Embryonic facial prominence (tissue), 1 donor: ENCODE results near the gene IL21R.
"Not testable (repeated sequence)": the region's sequence is repeated elsewhere in the genome, so short reads cannot be mapped to it uniquely, and the experiment has no call there.

ENCODE experiments used
- DNase-seq: peaks from one replicate; pipeline ENCODE4 v3.0.0-alpha.2; 2016; ENCODE audit errors: extremely low spot score

The IL21R gene

DNA sequence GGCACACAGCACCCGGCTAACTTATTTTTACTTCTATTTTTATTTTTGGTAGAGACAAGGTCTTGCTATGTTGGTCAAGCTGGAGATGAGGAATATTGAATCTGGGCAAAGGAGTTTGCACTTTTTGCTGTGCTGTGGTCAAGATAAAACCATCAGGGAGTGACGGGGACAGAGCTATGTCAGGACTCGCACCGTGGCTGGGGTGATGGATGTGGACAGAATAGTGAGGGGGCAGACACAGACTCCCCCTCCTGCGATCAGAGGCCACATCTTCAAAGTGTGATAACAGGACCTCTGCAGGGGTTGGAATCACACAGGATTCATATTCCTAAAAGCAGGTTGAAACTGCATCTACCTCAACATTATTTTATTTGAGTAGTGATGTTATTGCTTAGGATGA is 25.6 kb downstream of the IL21R start:
- DNase-seq, result no peak

DNA sequence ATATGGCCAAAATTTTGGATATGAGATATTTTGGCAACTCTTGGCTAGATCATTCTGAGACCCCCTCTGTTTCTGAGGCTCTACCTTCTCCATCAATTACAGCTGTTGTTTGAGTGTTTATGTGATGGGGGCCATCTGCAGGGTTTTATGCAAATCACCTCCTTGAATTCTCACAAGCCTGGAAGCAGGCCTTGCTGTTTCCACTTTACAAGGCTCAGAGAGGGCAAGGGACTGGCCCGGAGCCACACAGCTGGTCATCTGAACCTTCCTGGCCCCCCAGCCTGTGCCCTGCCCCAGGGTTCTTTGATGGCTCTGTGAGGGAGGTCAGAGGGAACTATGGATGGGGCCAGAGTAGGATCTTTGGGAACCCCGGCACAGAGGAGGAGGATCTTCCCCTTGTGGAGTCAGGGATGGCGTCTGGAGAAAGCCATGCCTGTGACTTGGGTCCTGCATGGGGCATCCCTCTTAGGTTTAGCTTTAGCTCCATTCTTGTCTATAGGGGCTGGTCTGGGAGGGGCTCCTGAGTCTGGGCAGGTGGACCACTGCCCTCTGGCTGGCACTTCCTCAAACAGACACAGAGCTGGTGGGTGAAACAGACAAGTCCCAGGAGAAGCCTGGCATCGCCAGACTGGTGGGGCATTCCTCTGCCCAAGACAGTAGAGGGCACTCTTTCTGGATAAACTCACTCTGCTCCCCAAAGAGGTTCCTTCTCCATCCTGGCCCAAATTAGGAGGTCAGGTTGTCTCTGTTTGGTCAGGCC is 26.2 kb downstream of the IL21R start:
- DNase-seq, result no peak

DNA sequence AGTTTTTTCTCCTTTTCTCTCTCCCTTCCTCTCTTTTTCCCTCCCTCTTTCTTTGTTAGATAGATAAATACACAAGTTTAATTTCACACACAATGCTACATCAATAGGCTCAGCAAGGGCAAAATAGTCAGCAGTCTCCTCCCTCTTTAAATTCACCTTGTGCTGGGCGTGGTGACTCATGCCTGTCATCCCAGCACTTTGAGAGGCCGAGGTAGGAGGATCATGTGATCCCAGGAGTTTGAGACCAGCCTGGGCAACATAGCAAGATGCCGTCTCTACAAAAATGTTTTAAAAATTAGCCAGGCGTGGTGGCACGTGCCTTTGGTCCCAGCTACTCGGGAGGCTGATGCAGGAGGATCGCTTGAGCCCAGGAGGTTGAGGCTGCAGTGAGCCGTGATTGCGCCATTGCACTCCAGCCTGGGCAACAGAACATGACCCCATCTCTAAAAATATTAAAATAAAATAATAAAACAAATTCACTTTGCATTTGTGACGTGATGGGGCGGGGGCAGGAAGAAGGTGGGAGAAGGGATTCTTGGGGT is 27.4 kb downstream of the IL21R start:
- DNase-seq, result no peak

DNA sequence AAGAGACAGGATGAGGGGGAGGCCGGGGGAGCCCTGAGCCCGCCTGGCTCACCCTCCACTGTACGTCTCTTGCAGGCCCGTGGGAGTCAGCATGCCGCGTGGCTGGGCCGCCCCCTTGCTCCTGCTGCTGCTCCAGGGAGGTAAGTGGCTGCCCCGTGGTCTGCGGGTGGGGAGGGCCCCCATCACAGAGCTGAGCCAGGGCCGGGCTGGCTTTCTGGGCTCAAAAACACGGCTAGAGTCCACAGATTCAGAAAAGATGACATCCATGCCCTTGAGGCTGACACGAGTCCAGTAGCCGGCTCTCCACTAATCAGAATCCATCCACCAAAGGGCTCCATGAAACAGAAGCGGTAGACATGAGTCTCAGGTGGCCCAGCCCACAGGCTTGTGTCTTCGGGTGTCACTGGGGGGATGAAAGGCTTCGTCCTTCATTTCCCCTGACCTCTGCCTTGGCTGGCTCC is 28.0 kb downstream of the IL21R start:
- DNase-seq, result no peak

- DNase-seq, result no peak
Observed at GRCh38 chr16:27430512-27430911, 28.5 kb downstream of the IL21R start.

- no peak for DNase-seq
Observed at GRCh38 chr16:27430923-27431484, 29.0 kb downstream of the IL21R start.

DNA sequence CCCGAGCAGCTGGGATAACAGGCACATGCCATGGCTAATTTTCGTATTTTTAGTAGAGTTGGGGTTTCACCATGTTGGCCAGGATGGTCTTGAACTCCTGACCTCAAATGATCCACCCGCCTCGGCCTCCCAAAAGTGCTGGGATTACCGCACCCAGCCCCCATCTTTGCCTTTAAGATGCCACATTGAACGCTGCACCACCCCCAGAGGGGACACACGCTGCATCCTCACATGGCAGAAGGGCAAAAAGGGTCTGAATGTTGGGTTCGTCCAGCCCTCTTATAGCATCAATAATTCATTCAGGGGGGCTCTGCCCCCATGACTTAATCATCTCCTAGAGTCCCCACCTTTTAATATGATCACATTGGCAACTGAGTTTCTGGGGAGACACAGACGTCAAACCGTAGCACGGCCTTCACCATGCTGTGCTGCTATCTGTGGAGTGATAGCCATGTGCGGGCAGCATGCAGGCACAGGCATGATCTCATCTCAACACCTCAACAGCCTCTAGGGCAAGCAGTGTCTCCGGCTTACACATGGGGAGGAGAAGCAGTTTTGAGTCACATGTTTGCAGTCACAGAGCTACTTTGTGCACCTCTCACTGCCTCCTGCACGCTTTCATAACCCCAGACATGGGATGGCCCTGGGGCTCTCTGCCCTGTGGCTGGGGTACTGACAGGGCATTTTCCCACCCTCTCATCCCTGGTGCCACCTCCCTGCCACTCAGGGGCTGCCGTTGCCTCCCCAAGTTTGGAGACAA is 30.0 kb downstream of the IL21R start:
- DNase-seq, result no peak

DNA sequence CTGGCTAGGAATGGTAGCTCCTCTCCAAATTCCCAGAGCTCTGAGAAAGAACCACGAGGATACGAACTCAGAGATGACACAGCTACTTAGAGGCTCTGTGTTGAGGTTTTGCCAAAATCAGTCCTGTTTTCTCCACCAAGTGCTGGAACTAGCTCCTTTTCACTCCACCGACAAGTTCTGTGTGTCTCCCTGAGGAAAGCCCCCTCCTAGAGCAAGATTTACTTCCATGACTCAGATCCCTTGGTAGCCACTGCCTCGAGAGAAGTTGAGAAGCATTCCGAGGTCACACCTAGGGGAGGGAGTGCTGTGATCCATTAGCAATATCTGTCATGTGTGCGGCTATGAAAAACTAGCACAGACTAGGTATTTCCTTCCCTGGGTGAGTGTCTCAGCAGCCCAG is 30.6 kb downstream of the IL21R start:
- no peak for DNase-seq

- DNase-seq, result not testable (repeated sequence)
Observed at GRCh38 chr16:27433191-27433590, 31.2 kb downstream of the IL21R start.

GRCh38 chr16:27433636-27434035 is 31.7 kb downstream of the IL21R start:
- DNase-seq, result no peak

GRCh38 chr16:27434141-27435051 is 32.4 kb downstream of the IL21R start:
- no peak for DNase-seq

DNA sequence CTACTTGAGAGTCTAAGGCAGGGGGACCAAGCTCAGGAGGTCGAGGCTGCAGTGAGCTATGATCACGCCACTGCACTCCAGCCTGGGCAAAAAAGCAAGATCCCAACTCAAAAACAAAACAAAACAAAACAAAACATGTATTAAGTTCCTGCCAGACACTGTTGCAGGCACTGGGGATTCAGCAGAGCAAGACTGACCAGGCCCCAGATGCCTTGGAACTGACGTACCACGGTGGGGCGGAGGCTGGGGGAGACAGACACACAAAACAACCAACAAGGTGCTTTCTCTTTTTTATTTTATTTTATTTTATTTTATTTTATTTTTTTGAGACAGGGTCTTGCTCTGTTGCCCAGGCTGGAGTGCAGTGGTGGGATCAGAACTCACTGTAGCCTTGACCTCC is 33.2 kb downstream of the IL21R start:
- DNase-seq, result not testable (repeated sequence)

GRCh38 chr16:27436065-27436464 is 34.1 kb downstream of the IL21R start:
- DNase-seq, result no peak

- DNase-seq, result no peak
Observed at GRCh38 chr16:27436921-27437650, 35.1 kb downstream of the IL21R start.

- no peak for DNase-seq
Observed at GRCh38 chr16:27437946-27438345, 36.0 kb downstream of the IL21R start.

DNA sequence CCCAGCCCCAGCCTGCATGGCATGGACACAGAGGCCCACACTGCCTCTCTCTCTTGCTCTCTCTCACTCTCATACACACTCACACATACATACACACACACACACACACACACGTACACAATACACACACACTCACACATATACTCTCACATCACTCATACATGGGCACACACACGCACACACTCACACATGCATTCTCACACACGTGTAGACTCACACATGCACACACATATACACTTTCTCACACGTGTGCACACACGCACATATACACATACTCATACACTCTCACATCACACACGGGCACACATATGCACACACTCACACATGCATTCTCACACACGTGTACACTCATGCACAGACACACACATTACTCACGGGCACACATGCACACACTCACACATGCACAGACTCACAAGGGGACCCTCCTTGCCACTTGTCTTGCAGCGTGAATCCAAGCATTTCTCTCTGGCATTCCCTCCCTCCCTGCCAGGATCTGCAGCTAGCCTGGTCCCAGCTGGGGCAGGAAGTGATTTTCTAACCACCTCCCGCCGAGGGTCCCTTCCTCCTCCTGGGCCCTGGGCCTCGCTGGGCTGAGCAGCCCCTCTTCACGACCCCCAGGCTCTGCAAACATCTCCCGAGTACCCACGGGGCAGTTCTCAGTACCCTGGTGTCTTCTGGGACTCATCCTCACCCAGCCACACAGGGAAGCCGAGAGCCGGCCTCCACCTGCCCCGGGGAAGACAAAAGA is 37.5 kb downstream of the IL21R start:
- no peak for DNase-seq

DNA sequence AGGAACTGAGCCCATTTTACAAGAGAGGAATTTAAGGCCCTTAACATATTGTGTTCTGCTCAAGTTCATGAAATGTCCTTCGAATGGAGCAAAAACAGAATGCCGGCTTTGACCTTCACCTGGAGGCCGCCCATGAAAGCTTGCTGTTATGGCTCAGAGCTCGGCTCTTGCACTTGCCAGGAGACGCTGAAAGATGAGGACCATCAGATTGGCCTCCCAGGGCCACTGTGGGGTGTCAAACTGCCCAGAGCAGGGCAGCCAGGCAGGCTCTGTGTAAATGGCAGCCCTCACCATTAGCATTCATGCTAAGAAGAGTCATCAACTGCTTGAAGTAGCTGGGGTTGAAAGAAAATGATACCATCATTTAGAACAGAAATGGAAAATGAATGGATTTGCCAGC is 39.3 kb downstream of the IL21R start:
- no peak for DNase-seq

DNA sequence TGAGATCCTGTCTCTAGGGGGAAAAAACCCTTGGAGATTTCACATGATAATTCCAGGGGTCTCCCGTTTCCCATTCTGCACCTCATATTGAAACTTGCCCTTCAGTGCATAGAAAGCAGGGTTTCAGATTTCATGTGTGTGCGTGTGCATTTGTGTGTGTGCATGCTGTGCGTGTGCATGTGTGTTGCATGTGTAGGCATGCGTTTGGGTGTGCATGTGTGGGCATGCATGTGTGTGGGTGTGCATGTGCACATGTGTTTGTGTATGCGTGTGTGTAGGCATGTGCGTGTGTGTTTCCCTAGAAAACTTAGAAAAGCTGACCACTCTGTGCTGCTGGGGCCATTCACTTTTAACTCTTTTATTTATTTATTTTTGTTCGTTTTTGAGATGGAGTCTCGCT is 40.0 kb downstream of the IL21R start:
- DNase-seq, result no peak

DNA sequence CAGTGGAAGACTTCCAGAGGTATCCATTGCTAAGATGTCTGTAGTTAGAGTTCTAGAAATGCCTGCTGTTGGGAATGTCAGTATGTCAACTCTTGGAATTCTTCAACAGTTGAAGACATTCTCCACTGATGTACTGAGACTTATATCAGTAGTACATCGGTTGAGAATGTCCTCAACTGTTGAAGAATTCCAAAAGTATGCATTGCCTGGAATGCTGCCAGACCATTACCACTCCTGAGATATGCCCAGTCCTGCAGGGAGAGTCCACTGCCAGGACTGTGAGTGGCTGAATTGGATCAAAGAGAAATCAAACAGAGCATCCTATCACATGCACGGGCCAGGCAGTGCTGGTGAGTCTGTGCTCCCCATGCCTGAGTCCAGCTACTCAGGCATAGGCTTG is 42.0 kb downstream of the IL21R start:
- no peak for DNase-seq

DNA sequence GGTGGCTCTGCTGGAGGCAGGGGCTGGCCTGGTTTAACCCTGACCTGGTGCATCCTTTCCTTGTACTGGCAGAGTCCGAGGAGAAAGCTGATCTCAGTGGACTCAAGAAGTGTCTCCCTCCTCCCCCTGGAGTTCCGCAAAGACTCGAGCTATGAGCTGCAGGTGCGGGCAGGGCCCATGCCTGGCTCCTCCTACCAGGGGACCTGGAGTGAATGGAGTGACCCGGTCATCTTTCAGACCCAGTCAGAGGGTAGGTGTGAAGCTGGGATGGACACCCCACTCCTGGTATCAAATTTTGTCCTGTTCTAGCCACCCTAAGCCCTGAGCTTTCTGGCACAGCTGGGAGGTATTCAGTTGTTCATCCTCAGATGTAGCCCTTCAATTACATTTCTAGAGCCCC is 42.5 kb downstream of the IL21R start:
- DNase-seq, result no peak
